HG02798 (cell line): ENCODE data around the gene LBX2.
A peak's percentile ranks its signal among the peaks of the same experiment; 100 is the strongest.
"Not testable (repeated sequence)": the region's sequence is repeated elsewhere in the genome, so short reads cannot be mapped to it uniquely, and the experiment has no call there.

Experiments
- ATAC-seq: cut with Tn5 transposase; IDR thresholded peaks from one replicate; pipeline ENCODE4 v1.9.1; 2021; ENCODE audit warnings: mild to moderate bottlenecking; ENCODE audit not compliant: unreplicated experiment, poor library complexity

The LBX2 gene

DNA sequence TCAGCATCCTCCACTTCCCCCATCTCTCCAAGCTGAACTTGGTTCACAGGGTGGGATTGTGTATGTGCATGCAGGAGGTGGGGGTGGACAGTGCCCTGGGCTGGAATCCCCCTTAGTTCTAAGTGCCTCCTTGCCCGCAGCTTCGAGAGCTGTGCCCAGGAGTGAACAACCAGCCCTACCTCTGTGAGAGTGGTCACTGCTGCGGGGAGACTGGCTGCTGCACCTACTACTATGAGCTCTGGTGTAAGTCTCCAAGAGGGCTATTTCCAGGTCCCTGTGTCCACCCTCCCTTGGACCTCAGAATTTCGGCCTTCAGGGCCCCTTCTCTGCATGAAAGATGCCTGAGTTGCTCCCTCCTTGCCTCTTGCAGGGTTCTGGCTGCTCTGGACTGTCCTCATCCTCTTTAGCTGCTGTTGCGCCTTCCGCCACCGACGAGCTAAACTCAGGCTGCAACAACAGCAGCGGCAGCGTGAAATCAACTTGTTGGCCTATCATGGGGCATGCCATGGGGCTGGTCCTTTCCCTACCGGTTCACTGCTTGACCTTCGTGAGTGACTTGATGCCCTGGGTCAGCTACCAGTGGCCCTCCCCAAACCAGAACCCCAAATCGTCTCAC is 39.8 kb downstream of the LBX2 start:
- not testable (repeated sequence) for ATAC-seq

DNA sequence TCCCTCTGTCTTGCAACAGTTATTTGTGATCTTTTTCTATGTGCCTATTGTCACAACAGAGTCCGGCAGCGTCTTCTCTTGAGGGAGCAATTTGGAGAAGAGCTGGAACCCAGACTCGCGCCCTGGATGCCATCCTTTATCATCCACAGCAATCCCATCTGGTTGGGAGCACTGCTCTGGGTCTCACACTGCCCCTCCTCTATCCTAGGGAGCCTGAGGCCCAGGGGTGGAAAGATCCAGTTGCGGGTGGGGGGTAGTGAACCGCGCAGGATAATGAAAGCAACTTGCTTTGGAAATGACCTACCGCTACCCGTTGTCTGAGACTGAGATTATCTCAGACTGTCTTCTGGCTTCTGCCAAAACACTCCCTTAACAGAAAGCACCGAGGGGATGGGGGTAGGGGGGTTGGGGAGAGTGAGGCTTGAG is 40.5 kb downstream of the LBX2 start:
- no peak for ATAC-seq

DNA sequence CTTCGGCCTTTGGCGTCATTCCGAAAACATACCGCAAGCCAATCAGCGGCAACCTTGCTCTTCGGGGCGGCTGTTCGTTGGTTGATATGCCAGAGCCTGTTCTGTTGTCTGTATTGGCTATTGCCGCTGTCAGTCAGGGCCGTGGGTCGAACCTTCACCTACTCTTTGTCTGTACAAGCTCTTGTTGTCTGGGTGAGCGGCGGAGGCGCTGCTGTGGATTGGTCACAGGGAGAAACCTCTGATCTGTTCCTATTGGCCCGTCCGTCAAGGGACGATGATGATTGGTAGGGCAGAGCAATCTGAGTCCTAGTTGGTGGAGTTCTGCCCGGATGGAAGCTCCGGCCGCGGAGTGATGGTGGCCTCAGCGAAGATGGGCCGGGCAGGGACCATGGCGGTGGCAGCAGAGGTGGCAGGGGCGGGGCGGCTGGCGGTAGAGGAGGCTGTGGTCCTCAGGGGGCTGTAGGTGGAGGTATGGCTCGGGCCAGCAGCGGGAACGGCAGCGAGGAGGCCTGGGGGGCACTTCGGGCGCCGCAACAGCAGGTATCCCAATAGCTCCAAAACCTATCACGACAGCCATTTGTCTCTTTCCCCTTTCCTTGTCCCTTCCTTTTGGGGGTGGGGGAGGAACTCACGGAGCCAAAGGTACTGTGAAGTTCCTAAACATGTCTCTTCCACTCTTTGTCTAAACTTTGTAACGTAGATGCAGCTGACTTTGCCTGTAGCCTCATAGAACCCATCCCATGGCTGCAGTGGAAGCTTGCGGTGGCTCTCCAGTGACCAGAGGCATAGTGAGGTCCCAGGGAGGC is 41.1 kb downstream of the LBX2 start, which contains the start of gene WBP1:
Gene WBP1 (plus strand): TSS at position 307 of the 806 bp plus-strand sequence. CDS start 165 bp downstream, at position 472.
- peak; percentile 86 for ATAC-seq

DNA sequence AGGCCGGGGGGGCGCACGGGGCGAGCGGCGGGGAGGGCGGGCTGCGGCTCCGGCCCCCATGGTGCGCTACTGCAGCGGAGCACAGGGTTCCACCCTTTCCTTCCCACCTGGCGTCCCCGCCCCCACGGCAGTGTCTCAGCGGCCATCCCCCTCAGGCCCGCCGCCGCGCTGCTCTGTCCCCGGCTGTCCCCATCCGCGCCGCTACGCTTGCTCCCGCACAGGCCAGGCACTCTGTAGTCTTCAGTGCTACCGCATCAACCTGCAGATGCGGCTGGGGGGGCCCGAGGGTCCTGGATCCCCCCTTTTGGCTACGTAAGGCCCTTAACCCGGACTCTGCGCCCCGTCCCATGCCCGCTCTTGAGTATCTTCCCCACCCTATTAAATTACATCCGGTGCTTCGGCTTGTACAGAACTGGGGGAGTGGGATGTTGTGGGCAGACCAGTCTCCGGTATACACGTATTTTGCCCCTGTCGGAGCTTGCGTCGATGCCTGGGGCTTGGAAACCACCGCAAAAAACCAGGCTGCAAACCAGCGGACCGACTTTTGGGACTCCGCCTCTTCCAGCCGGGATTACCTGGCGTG is 41.8 kb downstream of the LBX2 start:
- ATAC-seq = peak; percentile 41

DNA sequence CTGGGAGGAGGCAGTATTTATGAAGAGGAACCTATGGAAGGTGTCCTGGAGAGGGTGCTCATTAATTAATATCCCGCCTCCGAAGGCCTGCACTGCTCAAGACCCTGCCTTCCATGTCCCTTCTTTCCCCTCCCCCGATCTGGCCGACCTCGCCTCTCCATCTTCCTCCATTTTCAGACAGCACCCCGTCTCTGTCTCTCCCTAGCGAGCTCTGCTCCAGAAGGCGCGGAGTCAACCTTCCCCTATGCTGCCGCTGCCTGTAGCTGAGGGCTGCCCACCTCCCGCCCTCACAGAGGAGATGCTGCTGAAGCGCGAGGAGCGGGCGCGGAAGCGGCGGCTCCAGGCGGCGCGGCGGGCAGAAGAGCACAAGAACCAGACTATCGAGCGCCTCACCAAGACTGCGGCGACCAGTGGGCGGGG is 42.3 kb downstream of the LBX2 start:
- no peak for ATAC-seq

DNA sequence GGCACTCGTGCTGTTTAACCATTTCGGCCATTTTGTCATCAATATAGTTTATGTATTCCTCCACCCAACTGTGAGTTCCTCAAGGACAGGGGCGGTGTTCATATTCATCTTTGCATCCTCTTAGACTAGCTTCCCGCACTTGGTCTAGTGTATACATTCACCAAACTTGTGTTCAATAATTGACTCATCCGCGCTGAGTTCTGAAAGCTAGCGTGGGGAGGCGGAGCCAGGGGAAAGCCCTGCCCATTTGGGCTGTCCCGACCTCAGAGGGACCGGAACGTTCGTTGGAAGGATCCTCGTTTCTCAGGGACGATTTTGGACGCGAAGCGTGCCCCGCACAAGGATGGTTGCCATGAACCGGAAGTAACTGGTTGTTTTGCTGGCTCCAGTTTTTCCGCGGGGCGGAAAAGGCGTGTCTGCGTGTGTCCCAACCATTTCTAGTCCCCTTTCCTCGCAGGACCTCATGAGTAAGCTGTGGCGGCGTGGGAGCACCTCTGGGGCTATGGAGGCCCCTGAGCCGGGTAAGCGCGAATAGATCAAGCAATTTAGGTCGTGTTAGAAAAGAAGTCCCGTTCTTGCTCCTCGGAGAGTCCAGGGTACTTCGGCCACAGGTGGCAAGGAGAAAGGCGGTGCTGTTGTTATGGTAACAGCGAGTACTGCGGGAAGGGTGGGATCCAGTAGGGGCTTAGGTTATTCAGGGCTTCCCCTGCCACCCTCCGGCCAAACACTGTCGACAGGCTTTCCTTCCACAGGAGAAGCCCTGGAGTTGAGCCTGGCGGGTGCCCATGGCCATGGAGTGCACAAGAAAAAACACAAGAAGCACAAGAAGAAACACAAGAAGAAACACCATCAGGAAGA is 44.5 kb downstream of the LBX2 start, which contains the start of gene INO80B:
Gene INO80B (plus strand): TSS at position 434 of the 858 bp plus-strand sequence. CDS start 30 bp downstream, at position 464.
- ATAC-seq = peak; percentile 55

DNA sequence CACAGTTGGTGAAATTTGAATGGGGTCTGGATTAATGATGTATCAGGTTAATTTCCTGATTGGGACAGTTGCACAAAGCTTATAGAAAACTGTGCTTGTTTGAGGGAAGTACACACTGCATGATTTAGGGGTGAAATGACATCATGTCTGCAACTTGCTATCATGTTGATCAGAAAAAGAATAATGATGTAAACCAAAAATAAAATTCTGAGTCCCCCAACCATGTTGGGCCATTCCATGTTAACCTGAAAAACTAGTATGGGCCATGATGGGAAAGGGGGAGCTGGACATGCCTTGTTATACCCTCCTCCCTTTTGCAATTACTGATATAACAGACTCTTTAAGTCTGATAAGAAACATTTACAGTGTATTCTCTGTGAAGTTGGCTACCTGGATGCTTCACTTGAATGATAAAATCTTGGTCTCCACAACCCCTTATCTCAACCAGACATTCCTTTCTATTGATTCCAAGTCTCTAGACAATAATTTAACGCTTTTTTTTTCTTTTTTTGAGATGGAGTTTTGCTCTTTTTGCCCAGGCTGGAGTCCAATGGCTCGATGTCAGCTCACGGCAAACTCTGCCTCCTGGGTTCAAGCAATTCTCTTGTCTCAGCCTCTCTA is 48.7 kb downstream of the LBX2 start:
- no peak for ATAC-seq

DNA sequence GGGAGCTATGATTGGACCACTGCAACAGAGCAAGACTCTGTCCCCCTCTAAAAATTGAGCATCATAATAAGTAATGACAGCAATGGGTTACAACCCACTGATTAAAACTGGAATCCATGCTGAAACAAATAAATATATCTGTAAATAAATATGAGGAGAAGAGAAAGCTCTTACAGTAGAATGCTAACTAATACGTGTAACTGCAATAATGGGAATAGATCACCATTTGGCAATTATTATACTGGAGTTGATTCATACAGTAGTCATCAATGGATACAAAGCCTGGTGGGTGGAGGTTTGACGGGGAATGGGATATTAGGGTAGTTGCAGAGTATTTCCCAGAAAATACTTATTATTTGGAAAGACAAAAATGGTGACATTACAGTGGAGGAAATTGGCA is 50.6 kb downstream of the LBX2 start:
- no peak for ATAC-seq
